Forelimb muscle (tissue), 1 donor: Measurements from ENCODE around the gene ARTN. TPM values are rescaled to one million over a fixed set of nuclear protein-coding genes. Genes with fewer than 3 reads are reported as not detected.

Experiments used
- DNase-seq: peaks from one replicate; pipeline ENCODE4 v3.0.0-alpha.2; 2013; ENCODE audit warnings: low read depth
- polyA plus RNA-seq: library from polyadenylated mRNA; unstranded; fragments of 120-200 nt; gene quantifications from one replicate; pipeline ENCODE4 v1.2.1, GENCODE V29; 2013; ENCODE audit not compliant: insufficient read length

The ARTN gene
- 1.6 TPM for polyA plus RNA-seq

GRCh38 chr1:43933386-43934100 lies at the start of gene ARTN:
Gene ARTN (plus strand): TSS chr1:43933801. CDS start chr1:43935657, 1,856 bp downstream.
- no peak for DNase-seq

- DNase-seq, result no peak
Measured at GRCh38 chr1:43885279-43885801, 48.3 kb upstream of the ARTN start.

- no peak for DNase-seq
Measured at GRCh38 chr1:43887748-43888147, 45.9 kb upstream of the ARTN start.

GRCh38 chr1:43890815-43891214 lies 42.8 kb upstream of the ARTN start:
- no peak for DNase-seq

- no peak for DNase-seq
Measured at GRCh38 chr1:43893006-43893405, 40.6 kb upstream of the ARTN start.

- DNase-seq, result no peak
Measured at GRCh38 chr1:43898981-43899380, 34.6 kb upstream of the ARTN start.

GRCh38 chr1:43900386-43900785 lies 33.2 kb upstream of the ARTN start:
- no peak for DNase-seq

- DNase-seq, result no peak
Measured at GRCh38 chr1:43901196-43901961, 32.2 kb upstream of the ARTN start.

- no peak for DNase-seq
Measured at GRCh38 chr1:43902058-43902831, 31.4 kb upstream of the ARTN start.

- DNase-seq, result no peak
Measured at GRCh38 chr1:43904660-43905551, 28.7 kb upstream of the ARTN start.

GRCh38 chr1:43908226-43908625 lies 25.4 kb upstream of the ARTN start:
- DNase-seq, result no peak

GRCh38 chr1:43908858-43909257 lies 24.7 kb upstream of the ARTN start:
- DNase-seq, result no peak

GRCh38 chr1:43910343-43910742 lies 23.3 kb upstream of the ARTN start:
- DNase-seq, result no peak

GRCh38 chr1:43912607-43913006 lies 21.0 kb upstream of the ARTN start:
- no peak for DNase-seq

- DNase-seq, result no peak
Measured at GRCh38 chr1:43913051-43913501, 20.5 kb upstream of the ARTN start.

- DNase-seq, result no peak
Measured at GRCh38 chr1:43913666-43914360, 19.8 kb upstream of the ARTN start.

- no peak for DNase-seq
Measured at GRCh38 chr1:43914576-43915525, 18.8 kb upstream of the ARTN start.

- no peak for DNase-seq
Measured at GRCh38 chr1:43919906-43920305, 13.7 kb upstream of the ARTN start.

GRCh38 chr1:43921022-43921421 lies 12.6 kb upstream of the ARTN start:
- no peak for DNase-seq
